ENCODE data around the gene PI4K2A. TPM values are rescaled to one million over a fixed set of nuclear protein-coding genes. Genes with fewer than 3 reads are reported as not detected.
A peak's percentile ranks its signal among the peaks of the same experiment; 100 is the strongest.

Gene PI4K2A
- 1 to 10 TPM; 5.1 to 7.9 (median 6.4) TPM for polyA plus RNA-seq (ENCODE audit: low read depth in 6 of 6)

DNA sequence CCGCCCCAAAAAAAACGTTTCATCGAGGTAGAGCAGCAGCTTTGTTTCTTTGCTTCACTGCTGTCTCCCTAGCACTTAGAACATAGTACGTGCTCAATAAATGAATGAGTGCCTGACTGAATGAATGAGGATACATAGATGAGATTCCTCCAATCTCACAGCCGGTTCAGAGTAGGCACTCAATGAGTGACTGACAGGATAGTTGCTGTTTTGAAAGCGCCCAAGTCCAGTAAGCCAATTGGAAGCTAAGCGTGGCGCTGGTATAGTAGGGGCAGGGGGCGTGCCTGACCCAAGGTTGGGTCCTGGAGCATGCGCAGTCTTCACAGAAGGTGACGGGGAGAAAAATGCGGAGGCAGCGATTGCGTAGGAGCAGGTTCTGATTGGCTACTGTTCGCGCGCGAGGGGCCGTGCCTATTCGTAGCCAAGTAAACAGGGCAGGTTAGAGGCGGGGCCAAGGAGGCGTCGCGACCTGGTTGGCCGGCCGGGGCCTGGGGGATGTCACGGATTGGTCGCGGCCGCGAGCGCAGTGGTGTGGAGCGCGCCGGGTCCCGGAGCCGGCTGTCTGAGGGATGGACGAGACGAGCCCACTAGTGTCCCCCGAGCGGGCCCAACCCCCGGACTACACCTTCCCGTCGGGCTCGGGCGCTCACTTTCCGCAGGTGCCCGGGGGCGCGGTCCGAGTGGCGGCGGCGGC lies at the start of gene PI4K2A:
Gene PI4K2A (plus strand): TSS at position 498 of the 694 bp plus-strand sequence. CDS start 72 bp downstream, at position 570.
- Mint-ChIP-seq H3K4me3 (peak within 1 kb of the TSS; percentile 92 to 99 (median 98)), H3K4me1 (peaks cover 15 to 26% (median 20%) of the 10 kb centered on the region in 3 donors), H3K27ac (peak within 1 kb of the TSS; percentile 76 to 98 (median 96)), H3K9me3 (no peaks in the 10 kb centered on the region), H3K36me3 (no peaks in the 10 kb centered on the region), H3K27me3 (no peaks in the 10 kb centered on the region)
- peak; percentile 94 for ATAC-seq (ENCODE audit: low read depth in 2 of 2)
- peak; percentile 98 for DNase-seq

- no peak for ATAC-seq (ENCODE audit: low read depth in 2 of 2)
- Mint-ChIP-seq H3K27me3 (peaks cover 0 to 11% (median 0%) of the 10 kb centered on the region in 3 donors), H3K27ac (no peak overlapping the region)
Measured at GRCh38 chr10:97590748-97591495, 49.5 kb upstream of the PI4K2A start.

DNA sequence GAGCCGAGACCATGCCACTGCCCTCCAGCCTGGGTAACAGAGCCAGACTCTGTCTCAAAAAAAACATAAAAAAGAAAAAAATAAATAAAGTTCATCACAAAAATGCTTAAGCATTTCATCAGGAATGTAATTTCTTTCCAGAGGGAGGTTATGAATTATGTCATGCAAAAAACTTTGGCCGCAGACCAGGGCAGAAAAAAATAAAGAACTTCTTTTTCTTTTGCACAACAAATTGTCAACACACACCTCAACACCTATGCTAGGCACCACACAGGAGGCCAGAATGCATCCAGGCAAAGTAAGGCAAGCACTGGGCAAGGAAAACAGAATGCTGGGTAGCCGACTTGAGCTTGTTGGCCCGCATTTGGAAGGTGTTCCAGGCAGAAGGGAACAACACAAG lies 47.0 kb upstream of the PI4K2A start:
- Mint-ChIP-seq H3K36me3 (no peaks in the 10 kb centered on the region), H3K27ac (no peak overlapping the region), H3K4me3 (no peak overlapping the region), H3K9me3 (no peaks in the 10 kb centered on the region), H3K27me3 (peaks cover 0 to 14% (median 0%) of the 10 kb centered on the region in 3 donors), H3K4me1 (no peaks in the 10 kb centered on the region)
- no peak for DNase-seq
- no peak for ATAC-seq (ENCODE audit: low read depth in 2 of 2)

More at GRCh38 chr10:97590748-97591495, 49.5 kb upstream of the PI4K2A start:
- no peak overlapping the region for H3K4me3 Mint-ChIP-seq
- DNase-seq: no peak
- H3K4me1 Mint-ChIP-seq: no peaks in the 10 kb centered on the region
- H3K9me3 Mint-ChIP-seq: no peaks in the 10 kb centered on the region
- no peaks in the 10 kb centered on the region for H3K36me3 Mint-ChIP-seq

- no peaks in the 10 kb centered on the region for H3K36me3 Mint-ChIP-seq
- peak overlapping the region in 1 of 6 donors; percentile 54 for H3K27ac Mint-ChIP-seq
- no peak for ATAC-seq (ENCODE audit: low read depth in 2 of 2)
- H3K4me3 Mint-ChIP-seq: no peak overlapping the region
- H3K4me1 Mint-ChIP-seq: no peaks in the 10 kb centered on the region
- peaks cover 0 to 14% (median 0%) of the 10 kb centered on the region in 3 donors for H3K27me3 Mint-ChIP-seq
- no peak for DNase-seq
- H3K9me3 Mint-ChIP-seq: no peaks in the 10 kb centered on the region
Measured at GRCh38 chr10:97596101-97597082, 44.1 kb upstream of the PI4K2A start.

- Mint-ChIP-seq H3K9me3 (no peaks in the 10 kb centered on the region), H3K36me3 (no peaks in the 10 kb centered on the region), H3K4me3 (peak overlapping the region in 1 of 8 donors; percentile 63), H3K27me3 (peaks cover 0 to 14% (median 0%) of the 10 kb centered on the region in 3 donors), H3K27ac (peak overlapping the region in 2 of 6 donors; percentile 26 to 44), H3K4me1 (no peaks in the 10 kb centered on the region)
- ATAC-seq (ENCODE audit: low read depth in 2 of 2) (no peak), DNase-seq (no peak)
Measured at GRCh38 chr10:97597778-97598177, 42.7 kb upstream of the PI4K2A start.

- Mint-ChIP-seq H3K36me3 (no peaks in the 10 kb centered on the region), H3K4me1 (no peaks in the 10 kb centered on the region), H3K4me3 (peak overlapping the region in 1 of 8 donors; percentile 44), H3K9me3 (no peaks in the 10 kb centered on the region), H3K27me3 (peaks cover 0 to 14% (median 0%) of the 10 kb centered on the region in 3 donors), H3K27ac (no peak overlapping the region)
- DNase-seq (no peak), ATAC-seq (ENCODE audit: low read depth in 2 of 2) (no peak)
Measured at GRCh38 chr10:97598407-97599271, 41.8 kb upstream of the PI4K2A start.

DNA sequence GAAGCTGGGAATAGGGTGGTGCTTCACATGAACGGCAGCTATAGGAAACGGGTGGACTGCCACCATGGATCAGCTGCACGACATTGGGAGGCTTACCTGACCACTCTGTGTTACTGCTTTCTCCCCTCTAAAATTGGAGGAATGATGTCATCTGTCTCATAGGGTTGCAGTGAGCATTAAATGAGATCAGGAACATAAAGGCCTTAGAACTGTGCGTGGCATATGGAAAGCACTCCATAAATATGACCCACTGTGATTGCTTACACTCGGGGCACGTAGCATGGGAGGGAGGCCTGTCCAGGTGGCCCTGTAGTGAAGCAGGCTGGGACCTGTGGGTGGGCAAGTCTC lies 41.2 kb upstream of the PI4K2A start:
- Mint-ChIP-seq H3K4me1 (no peaks in the 10 kb centered on the region), H3K27me3 (peaks cover 0 to 14% (median 0%) of the 10 kb centered on the region in 3 donors), H3K4me3 (no peak overlapping the region)

GRCh38 chr10:97600616-97601015 lies 39.9 kb upstream of the PI4K2A start:
- H3K4me1 Mint-ChIP-seq: no peaks in the 10 kb centered on the region
- H3K27ac Mint-ChIP-seq: no peak overlapping the region
- DNase-seq (no peak), ATAC-seq (ENCODE audit: low read depth in 2 of 2) (no peak)
- peaks cover 0 to 13% (median 0%) of the 10 kb centered on the region in 3 donors for H3K27me3 Mint-ChIP-seq
- no peaks in the 10 kb centered on the region for H3K9me3 Mint-ChIP-seq
- H3K36me3 Mint-ChIP-seq: no peaks in the 10 kb centered on the region
- H3K4me3 Mint-ChIP-seq: no peak overlapping the region

More for the DNA sequence above, 41.2 kb upstream of the PI4K2A start:
- Mint-ChIP-seq H3K9me3 (no peaks in the 10 kb centered on the region), H3K27ac (no peak overlapping the region), H3K36me3 (no peaks in the 10 kb centered on the region)
- ATAC-seq (ENCODE audit: low read depth in 2 of 2): no peak
- DNase-seq: no peak

- no peak overlapping the region for H3K4me3 Mint-ChIP-seq
- H3K36me3 Mint-ChIP-seq: no peaks in the 10 kb centered on the region
- no peak overlapping the region for H3K27ac Mint-ChIP-seq
- peaks cover 0 to 6% (median 3%) of the 10 kb centered on the region in 3 donors for H3K27me3 Mint-ChIP-seq
- no peak for ATAC-seq (ENCODE audit: low read depth in 2 of 2)
- H3K9me3 Mint-ChIP-seq: no peaks in the 10 kb centered on the region
- H3K4me1 Mint-ChIP-seq: no peaks in the 10 kb centered on the region
- DNase-seq: no peak
Measured at GRCh38 chr10:97601268-97602215, 38.9 kb upstream of the PI4K2A start.

DNA sequence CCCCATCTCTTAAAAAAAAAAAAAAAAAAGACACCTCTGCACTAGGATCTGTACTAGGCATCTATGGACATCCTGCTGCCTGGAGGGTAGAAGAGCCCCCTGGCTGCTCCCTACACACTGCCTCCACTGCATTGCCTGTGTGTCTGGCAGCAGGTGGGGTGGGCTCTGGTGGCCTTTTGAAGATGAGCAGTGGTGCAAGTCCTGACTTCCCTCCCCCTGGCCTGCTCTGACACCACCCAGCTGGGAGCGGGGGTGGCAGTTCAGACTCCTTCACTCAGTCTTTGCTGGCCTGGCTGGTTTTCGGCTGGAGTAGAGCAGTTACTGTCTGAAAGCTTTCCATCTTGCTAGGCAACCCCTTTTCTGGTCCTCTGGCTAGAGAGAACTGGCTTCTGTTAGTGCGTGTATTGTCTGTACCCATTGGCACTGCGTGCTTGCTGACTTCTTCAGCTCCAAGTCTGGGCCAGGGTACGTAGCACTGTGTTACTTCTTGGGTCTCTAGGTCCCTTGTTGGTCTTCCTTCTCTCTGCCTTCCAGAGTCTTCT lies 33.3 kb upstream of the PI4K2A start:
- H3K27ac Mint-ChIP-seq: peak overlapping the region in 2 of 6 donors; percentile 66 to 82

DNA sequence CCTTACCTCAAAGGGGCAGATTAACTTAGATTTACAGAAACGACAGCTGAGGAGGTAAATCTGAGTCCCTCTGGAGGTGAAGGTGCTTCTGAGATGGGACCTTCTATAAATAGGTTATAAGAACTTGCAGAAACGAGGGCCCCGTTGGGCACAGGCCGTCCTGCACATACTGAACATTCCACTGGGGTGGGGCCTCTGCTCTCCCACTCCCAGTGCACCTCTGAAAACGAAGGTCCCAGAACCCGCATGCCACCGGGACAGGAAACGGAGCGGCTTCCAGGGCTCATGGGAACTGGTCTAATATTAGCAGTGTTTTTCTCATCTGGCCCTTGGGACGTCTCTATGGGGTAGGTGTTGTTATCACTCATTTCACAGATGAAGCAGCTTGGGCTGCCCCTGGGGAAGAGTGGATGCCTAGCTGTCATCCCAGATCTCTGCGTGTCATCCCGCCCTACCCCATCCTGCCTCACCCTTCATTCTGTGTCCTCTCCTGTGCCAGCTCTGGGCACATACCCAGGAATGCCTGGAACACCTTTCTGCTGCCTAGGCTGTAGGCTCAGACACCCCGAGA lies 31.4 kb upstream of the PI4K2A start:
- Mint-ChIP-seq H3K27ac (peak overlapping the region in 1 of 6 donors; percentile 83), H3K36me3 (no peaks in the 10 kb centered on the region), H3K4me3 (no peak overlapping the region), H3K4me1 (no peaks in the 10 kb centered on the region), H3K27me3 (peaks cover 0 to 6% (median 5%) of the 10 kb centered on the region in 3 donors), H3K9me3 (no peaks in the 10 kb centered on the region)
- ATAC-seq (ENCODE audit: low read depth in 2 of 2): no peak
- DNase-seq: no peak

More for the DNA sequence above, 33.3 kb upstream of the PI4K2A start:
- H3K9me3 Mint-ChIP-seq: no peaks in the 10 kb centered on the region
- H3K36me3 Mint-ChIP-seq: no peaks in the 10 kb centered on the region
- H3K4me3 Mint-ChIP-seq: no peak overlapping the region
- H3K27me3 Mint-ChIP-seq: peaks cover 0 to 6% (median 5%) of the 10 kb centered on the region in 3 donors
- no peak for ATAC-seq (ENCODE audit: low read depth in 2 of 2)
- H3K4me1 Mint-ChIP-seq: no peaks in the 10 kb centered on the region
- no peak for DNase-seq
